UCSD-AML1 (cell line): ENCODE measurements around the gene PGF.

Source experiments
- DNase-seq: peaks from one replicate; lab custom pipeline; 2025; ENCODE audit not compliant: unreplicated experiment; lab: John Stamatoyannopoulos, UW

The PGF gene

GRCh38 chr14:74905595-74906142 is 49.7 kb downstream of the PGF start:
- DNase-seq: peak; percentile 70

- no peak for DNase-seq
Observed at GRCh38 chr14:74904635-74905503, 50.5 kb downstream of the PGF start.

- DNase-seq: no peak
Observed at GRCh38 chr14:74902941-74903705, 52.3 kb downstream of the PGF start.

GRCh38 chr14:74898694-74899093 is 56.7 kb downstream of the PGF start:
- no peak for DNase-seq

GRCh38 chr14:74898083-74898482 is 57.3 kb downstream of the PGF start:
- no peak for DNase-seq

- no peak for DNase-seq
Observed at GRCh38 chr14:74897642-74898041, 57.8 kb downstream of the PGF start.

- DNase-seq: no peak
Observed at GRCh38 chr14:74896400-74896799, 59.0 kb downstream of the PGF start.

GRCh38 chr14:74893614-74894091 is 61.7 kb downstream of the PGF start:
- DNase-seq: no peak

GRCh38 chr14:74892745-74893144 is 62.7 kb downstream of the PGF start:
- no peak for DNase-seq

GRCh38 chr14:74891870-74892269 is 63.5 kb downstream of the PGF start:
- no peak for DNase-seq
